Measurements from ENCODE around the gene ENDOD1.

- TF ChIP-seq, protein P1, sequence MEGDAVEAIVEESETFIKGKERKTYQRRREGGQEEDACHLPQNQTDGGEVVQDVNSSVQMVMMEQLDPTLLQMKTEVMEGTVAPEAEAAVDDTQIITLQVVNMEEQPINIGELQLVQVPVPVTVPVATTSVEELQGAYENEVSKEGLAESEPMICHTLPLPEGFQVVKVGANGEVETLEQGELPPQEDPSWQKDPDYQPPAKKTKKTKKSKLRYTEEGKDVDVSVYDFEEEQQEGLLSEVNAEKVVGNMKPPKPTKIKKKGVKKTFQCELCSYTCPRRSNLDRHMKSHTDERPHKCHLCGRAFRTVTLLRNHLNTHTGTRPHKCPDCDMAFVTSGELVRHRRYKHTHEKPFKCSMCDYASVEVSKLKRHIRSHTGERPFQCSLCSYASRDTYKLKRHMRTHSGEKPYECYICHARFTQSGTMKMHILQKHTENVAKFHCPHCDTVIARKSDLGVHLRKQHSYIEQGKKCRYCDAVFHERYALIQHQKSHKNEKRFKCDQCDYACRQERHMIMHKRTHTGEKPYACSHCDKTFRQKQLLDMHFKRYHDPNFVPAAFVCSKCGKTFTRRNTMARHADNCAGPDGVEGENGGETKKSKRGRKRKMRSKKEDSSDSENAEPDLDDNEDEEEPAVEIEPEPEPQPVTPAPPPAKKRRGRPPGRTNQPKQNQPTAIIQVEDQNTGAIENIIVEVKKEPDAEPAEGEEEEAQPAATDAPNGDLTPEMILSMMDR (IDR thresholded peaks at IDR 0.05): no peak
- TF ChIP-seq EZH2 (IDR thresholded peaks at IDR 0.05; ENCODE audit: borderline replicate concordance, insufficient read depth, low read depth, low read length, poor library complexity, severe bottlenecking): no peak
Measured at GRCh38 chr11:95128602-95129001, 39.0 kb downstream of the ENDOD1 start.

Data from B cell (primary cell).